ENCODE data around the gene SLC29A1.
A peak's percentile ranks its signal among the peaks of the same experiment; 100 is the strongest.
"Not testable (repeated sequence)": the region's sequence is repeated elsewhere in the genome, so short reads cannot be mapped to it uniquely, and the experiment has no call there.

SLC29A1 gene

GRCh38 chr6:44223319-44224028, at the start of gene SLC29A1:
TSS of gene SLC29A1 (plus strand) at chr6:44223595. CDS start at chr6:44227314, 3,719 bp downstream.
- DNase-seq (ENCODE audit: low read depth) = no peak

- DNase-seq (ENCODE audit: low read depth) = no peak
Measured at GRCh38 chr6:44176130-44176761, 47.1 kb upstream of the SLC29A1 start.

- DNase-seq (ENCODE audit: low read depth) = no peak
Measured at GRCh38 chr6:44176762-44177509, 46.5 kb upstream of the SLC29A1 start.

GRCh38 chr6:44177691-44178423, 45.5 kb upstream of the SLC29A1 start:
- DNase-seq (ENCODE audit: low read depth) = peak; percentile 75

- no peak for DNase-seq (ENCODE audit: low read depth)
Measured at GRCh38 chr6:44178424-44179071, 44.8 kb upstream of the SLC29A1 start.

GRCh38 chr6:44179072-44179536, 44.3 kb upstream of the SLC29A1 start:
- no peak for DNase-seq (ENCODE audit: low read depth)

GRCh38 chr6:44179648-44180047, 43.7 kb upstream of the SLC29A1 start:
- no peak for DNase-seq (ENCODE audit: low read depth)

GRCh38 chr6:44180406-44180805, 43.0 kb upstream of the SLC29A1 start:
- no peak for DNase-seq (ENCODE audit: low read depth)

- no peak for DNase-seq (ENCODE audit: low read depth)
Measured at GRCh38 chr6:44180886-44181285, 42.5 kb upstream of the SLC29A1 start.

GRCh38 chr6:44181784-44182183, 41.6 kb upstream of the SLC29A1 start:
- DNase-seq (ENCODE audit: low read depth) = not testable (repeated sequence)

- DNase-seq (ENCODE audit: low read depth) = no peak
Measured at GRCh38 chr6:44182911-44183390, 40.4 kb upstream of the SLC29A1 start.

- no peak for DNase-seq (ENCODE audit: low read depth)
Measured at GRCh38 chr6:44183783-44184182, 39.6 kb upstream of the SLC29A1 start.

GRCh38 chr6:44185356-44185755, 38.0 kb upstream of the SLC29A1 start:
- not testable (repeated sequence) for DNase-seq (ENCODE audit: low read depth)

GRCh38 chr6:44185953-44186634, 37.3 kb upstream of the SLC29A1 start:
- no peak for DNase-seq (ENCODE audit: low read depth)

- no peak for DNase-seq (ENCODE audit: low read depth)
Measured at GRCh38 chr6:44186635-44187025, 36.8 kb upstream of the SLC29A1 start.

- DNase-seq (ENCODE audit: low read depth) = no peak
Measured at GRCh38 chr6:44188819-44189218, 34.6 kb upstream of the SLC29A1 start.

GRCh38 chr6:44189257-44189656, 34.1 kb upstream of the SLC29A1 start:
- DNase-seq (ENCODE audit: low read depth) = no peak

- DNase-seq (ENCODE audit: low read depth) = no peak
Measured at GRCh38 chr6:44190715-44191114, 32.7 kb upstream of the SLC29A1 start.

GRCh38 chr6:44192428-44193041, 30.9 kb upstream of the SLC29A1 start:
- no peak for DNase-seq (ENCODE audit: low read depth)

- no peak for DNase-seq (ENCODE audit: low read depth)
Measured at GRCh38 chr6:44193307-44193910, 30.0 kb upstream of the SLC29A1 start.
